SU-DHL-6 (cell line): Measurements from ENCODE around the gene THSD4.

Source experiments
- H2AFZ ChIP-seq: fragments of 200-600 bp; sonication (generic); 2 replicates; pipeline ENCODE4 v1.6.1; 2014; ENCODE audit warnings: low read depth, mild to moderate bottlenecking, moderate library complexity, mixed read lengths, antibody characterized with exemption, low read length; ENCODE audit not compliant: severe bottlenecking
- H3F3A ChIP-seq: fragments of 200-600 bp; shearing (Covaris generic); 2 replicates; pipeline ENCODE4 v1.6.0; 2016; ENCODE audit warnings: antibody characterized with exemption, mild to moderate bottlenecking; ENCODE audit not compliant: insufficient read depth
- H3K27ac ChIP-seq: fragments of 200-600 bp; sonication (generic); 2 replicates; pipeline ENCODE4 v1.5.1; 2016; ENCODE audit warnings: low read depth, mild to moderate bottlenecking, low read length, moderate library complexity, mixed read lengths
- H3K27me3 ChIP-seq: fragments of 200-600 bp; sonication (generic), shearing (Covaris generic); 2 replicates; pipeline ENCODE4 v1.6.0; 2014; ENCODE audit warnings: mild to moderate bottlenecking, low read length
- H3K36me3 ChIP-seq: fragments of 200-600 bp; sonication (generic); 2 replicates; pipeline ENCODE4 v1.6.1; 2014; ENCODE audit warnings: mild to moderate bottlenecking, low read length, mixed read lengths
- H3K4me2 ChIP-seq: fragments of 300-600, 200-600 bp; shearing (Covaris generic), sonication (generic); 2 replicates; pipeline ENCODE4 v1.6.0; 2014; ENCODE audit warnings: low read length, low read depth, mild to moderate bottlenecking; ENCODE audit not compliant: poor library complexity, severe bottlenecking
- H3K4me3 ChIP-seq: fragments of 200-600 bp; sonication (generic); 2 replicates; pipeline ENCODE4 v1.5.1; 2014; ENCODE audit warnings: antibody characterized with exemption, low read length, mild to moderate bottlenecking, mixed read lengths; ENCODE audit not compliant: insufficient read depth, poor library complexity, severe bottlenecking
- H3K79me2 ChIP-seq: fragments of 200-600 bp; sonication (generic); 2 replicates; pipeline ENCODE4 v1.6.1; 2014; ENCODE audit warnings: mild to moderate bottlenecking, low read length, moderate library complexity; ENCODE audit not compliant: insufficient read depth
- H3K9ac ChIP-seq: fragments of 200-600 bp; sonication (generic); 2 replicates; pipeline ENCODE4 v1.7.0; 2014; ENCODE audit warnings: mild to moderate bottlenecking, low read length
- H3K9me2 ChIP-seq: fragments of 200-600 bp; sonication (generic); replicated peaks from 2 replicates; pipeline ENCODE4 v1.6.1; 2014; ENCODE audit warnings: low read length; ENCODE audit not compliant: insufficient read depth
- H3K9me3 ChIP-seq: fragments of 200-600 bp; sonication (generic); 2 replicates; pipeline ENCODE4 v1.6.1; 2014; ENCODE audit warnings: low read length, mixed read lengths; ENCODE audit not compliant: insufficient read depth
- H4K20me1 ChIP-seq: fragments of 200-600 bp; sonication (generic); 2 replicates; pipeline ENCODE4 v1.6.1; 2014; ENCODE audit warnings: low read depth, mild to moderate bottlenecking, antibody characterized with exemption, low read length, moderate library complexity, mixed read lengths
- EZH2phosphoT487 ChIP-seq: fragments of 200-600 bp; sonication (generic), shearing (Covaris generic); conservative IDR thresholded peaks from 2 replicates; pipeline ENCODE4 v1.6.1; 2018; ENCODE audit warnings: mild to moderate bottlenecking, antibody characterized with exemption, low read length, moderate library complexity, mixed read lengths
- TF ChIP-seq, protein P1 (sequence below): fragments of 200-600 bp; sonication (generic); IDR thresholded peaks from one replicate; pipeline ENCODE4 v1.5.1; 2017; ENCODE audit warnings: antibody characterized with exemption, mild to moderate bottlenecking, low read length, moderate library complexity; ENCODE audit not compliant: insufficient read depth, poor library complexity, severe bottlenecking

The THSD4 gene

DNA sequence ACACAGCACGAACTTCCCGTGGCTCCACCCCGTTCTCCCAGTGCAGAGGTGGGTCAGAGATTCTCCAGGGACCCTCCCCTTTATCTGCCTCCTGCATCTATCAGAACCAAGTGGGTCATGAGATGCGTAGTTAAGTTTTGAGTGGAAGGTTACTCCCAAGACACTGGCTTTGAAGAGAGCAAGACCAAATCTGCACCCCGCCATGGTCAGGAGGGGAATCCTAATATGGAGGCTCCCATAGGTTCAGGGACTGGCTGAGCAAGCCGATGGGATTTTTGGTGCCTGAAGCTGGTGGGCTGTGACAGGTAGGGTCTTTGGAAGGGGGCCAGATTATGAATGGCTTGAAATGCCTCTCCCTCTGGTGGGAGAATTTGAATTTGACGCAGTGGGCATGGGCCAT is 488.1 kb downstream of the THSD4 start:
- H3K27me3 ChIP-seq, result no peaks in the 10 kb centered on the region
- no peak overlapping the region for H3K27ac ChIP-seq
- H3K4me2 ChIP-seq, result no peak overlapping the region
- TF ChIP-seq EZH2phosphoT487, result no peak
- TF ChIP-seq, protein P1, sequence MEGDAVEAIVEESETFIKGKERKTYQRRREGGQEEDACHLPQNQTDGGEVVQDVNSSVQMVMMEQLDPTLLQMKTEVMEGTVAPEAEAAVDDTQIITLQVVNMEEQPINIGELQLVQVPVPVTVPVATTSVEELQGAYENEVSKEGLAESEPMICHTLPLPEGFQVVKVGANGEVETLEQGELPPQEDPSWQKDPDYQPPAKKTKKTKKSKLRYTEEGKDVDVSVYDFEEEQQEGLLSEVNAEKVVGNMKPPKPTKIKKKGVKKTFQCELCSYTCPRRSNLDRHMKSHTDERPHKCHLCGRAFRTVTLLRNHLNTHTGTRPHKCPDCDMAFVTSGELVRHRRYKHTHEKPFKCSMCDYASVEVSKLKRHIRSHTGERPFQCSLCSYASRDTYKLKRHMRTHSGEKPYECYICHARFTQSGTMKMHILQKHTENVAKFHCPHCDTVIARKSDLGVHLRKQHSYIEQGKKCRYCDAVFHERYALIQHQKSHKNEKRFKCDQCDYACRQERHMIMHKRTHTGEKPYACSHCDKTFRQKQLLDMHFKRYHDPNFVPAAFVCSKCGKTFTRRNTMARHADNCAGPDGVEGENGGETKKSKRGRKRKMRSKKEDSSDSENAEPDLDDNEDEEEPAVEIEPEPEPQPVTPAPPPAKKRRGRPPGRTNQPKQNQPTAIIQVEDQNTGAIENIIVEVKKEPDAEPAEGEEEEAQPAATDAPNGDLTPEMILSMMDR, result no peak
- no peaks in the 10 kb centered on the region for H3K36me3 ChIP-seq
- H2AFZ ChIP-seq, result no peak overlapping the region
- H3K9me3 ChIP-seq, result no peaks in the 10 kb centered on the region
- no peak overlapping the region for H3K4me3 ChIP-seq
- H3K9me2 ChIP-seq, result no peaks in the 10 kb centered on the region
- H3F3A ChIP-seq, result no peaks in the 10 kb centered on the region
- no peaks in the 10 kb centered on the region for H3K79me2 ChIP-seq
- H4K20me1 ChIP-seq, result no peaks in the 10 kb centered on the region
- no peak overlapping the region for H3K9ac ChIP-seq

DNA sequence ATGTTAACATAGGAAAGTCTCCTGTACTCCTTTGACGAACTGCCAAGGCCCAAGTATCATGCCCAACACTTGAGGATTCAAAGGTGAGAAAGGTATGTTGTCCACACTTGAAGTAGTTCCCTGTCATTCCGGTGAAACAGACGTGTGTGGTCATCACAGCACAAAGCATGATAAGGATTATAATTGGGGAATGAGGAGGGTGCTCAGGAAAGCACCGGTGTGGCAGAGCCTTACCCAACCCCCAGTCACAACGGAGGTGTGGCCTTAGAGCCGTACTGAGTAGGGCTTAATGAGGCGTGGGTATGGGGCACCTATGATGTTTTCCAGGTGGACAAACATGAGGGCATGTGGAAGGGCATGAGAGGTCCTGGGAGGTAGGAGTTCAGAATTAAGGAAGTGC is 492.1 kb downstream of the THSD4 start:
- H3K9ac ChIP-seq, result no peak overlapping the region
- no peaks in the 10 kb centered on the region for H3F3A ChIP-seq
- no peaks in the 10 kb centered on the region for H3K36me3 ChIP-seq
- no peaks in the 10 kb centered on the region for H3K9me2 ChIP-seq
- no peaks in the 10 kb centered on the region for H3K27me3 ChIP-seq
- H3K27ac ChIP-seq, result no peak overlapping the region
- H2AFZ ChIP-seq, result no peak overlapping the region
- no peak overlapping the region for H3K4me3 ChIP-seq
- H4K20me1 ChIP-seq, result no peaks in the 10 kb centered on the region
- H3K79me2 ChIP-seq, result no peaks in the 10 kb centered on the region
- no peaks in the 10 kb centered on the region for H3K9me3 ChIP-seq
- no peak for TF ChIP-seq EZH2phosphoT487
- TF ChIP-seq, protein P1, result no peak
- no peak overlapping the region for H3K4me2 ChIP-seq

DNA sequence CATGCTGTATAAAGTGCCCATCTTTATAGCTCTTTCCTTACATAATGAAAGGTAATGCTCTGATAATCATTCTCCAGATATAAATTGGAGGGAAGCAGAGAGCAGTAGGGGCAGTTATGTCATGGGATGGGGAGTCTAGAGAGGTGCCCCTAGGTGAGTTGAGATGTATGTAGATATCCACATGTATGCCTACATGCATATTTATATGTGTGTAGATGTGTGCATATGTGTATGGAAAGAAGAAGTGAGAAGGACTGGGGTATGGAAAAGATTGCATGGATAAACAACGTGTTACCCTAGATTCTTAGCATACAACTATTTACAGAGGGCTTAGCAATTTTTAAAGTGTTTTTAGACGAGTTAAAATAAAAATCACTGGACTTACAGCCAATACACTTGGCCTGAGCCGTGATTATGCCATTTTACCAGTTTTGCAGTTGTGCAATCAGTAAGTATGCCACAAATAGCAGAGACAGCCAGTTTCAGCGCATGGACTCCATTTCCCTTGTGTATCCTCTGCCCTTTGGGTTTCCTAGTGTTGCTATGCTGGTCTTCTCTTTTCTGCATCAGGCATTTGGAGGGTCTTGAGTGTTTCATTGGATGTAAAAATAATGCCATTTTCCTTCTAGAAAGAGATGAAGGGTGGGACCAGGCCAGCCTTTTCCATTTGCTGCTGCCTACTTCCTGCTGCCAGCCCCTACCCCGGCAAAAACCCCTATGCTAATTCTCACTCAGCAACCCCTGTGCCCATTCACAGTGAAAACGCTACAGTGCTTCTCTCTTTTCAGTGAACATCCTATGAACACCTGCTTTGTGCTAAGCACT is 495.7 kb downstream of the THSD4 start:
- H3K36me3 ChIP-seq, result no peaks in the 10 kb centered on the region
- no peak overlapping the region for H2AFZ ChIP-seq
- H3K4me3 ChIP-seq, result no peak overlapping the region
- no peaks in the 10 kb centered on the region for H3K79me2 ChIP-seq
- no peak overlapping the region for H3K9ac ChIP-seq
- H3K27me3 ChIP-seq, result no peaks in the 10 kb centered on the region
- no peak overlapping the region for H3K4me2 ChIP-seq
- H3K27ac ChIP-seq, result no peak overlapping the region
- no peaks in the 10 kb centered on the region for H3K9me3 ChIP-seq
- H3K9me2 ChIP-seq, result no peaks in the 10 kb centered on the region
- no peaks in the 10 kb centered on the region for H4K20me1 ChIP-seq
- H3F3A ChIP-seq, result no peaks in the 10 kb centered on the region
- TF ChIP-seq EZH2phosphoT487, result no peak
- TF ChIP-seq, protein P1, result no peak
